OCI-LY7 (cell line): ENCODE measurements around the gene CCDC93. TPM values are rescaled to one million over a fixed set of nuclear protein-coding genes. Genes with fewer than 3 reads are reported as not detected.
A peak's percentile ranks its signal among the peaks of the same experiment; 100 is the strongest.

ENCODE experiments used
- BruUV-seq: library from RNA; stranded (reverse); fragments of 400-500 nt; replicated peaks from 2 replicates; lab custom pipeline; 2021; lab: Mats Ljungman, UMichigan
- CTCF ChIA-PET: fragments of 300-600 bp; sonication (Branson Sonifier 250); formaldehyde crosslinking; loops from one replicate; lab custom pipeline; 2022; ENCODE audit warnings: antibody characterized with exemption; ENCODE audit not compliant: unreplicated experiment; lab: Charles Lee
- POLR2A ChIA-PET: fragments of 300-600 bp; sonication (Branson Sonifier 250); formaldehyde crosslinking; loops from one replicate; lab custom pipeline; 2022; ENCODE audit warnings: antibody characterized with exemption; lab: Charles Lee
- DNase-seq: peaks from one replicate; pipeline ENCODE4 v3.0.0-alpha.2; 2015; ENCODE audit warnings: low spot score
- H2AFZ ChIP-seq: fragments of 200-600 bp; sonication (generic), shearing (Covaris generic); 2 replicates; pipeline ENCODE4 v1.6.1; 2014; ENCODE audit warnings: mild to moderate bottlenecking, antibody characterized with exemption, low read length, moderate library complexity
- H3K27ac ChIP-seq: fragments of 200-600 bp; sonication (generic); 2 replicates; pipeline ENCODE4 v1.5.1; 2014; ENCODE audit warnings: mixed run types, low read depth, mild to moderate bottlenecking, moderate library complexity, low read length, inconsistent platforms; ENCODE audit not compliant: poor library complexity, severe bottlenecking
- H3K36me3 ChIP-seq: fragments of 200-600 bp; sonication (generic); 2 replicates; pipeline ENCODE4 v1.6.1; 2014; ENCODE audit warnings: mild to moderate bottlenecking, antibody characterized with exemption, low read length, moderate library complexity, mixed read lengths; ENCODE audit not compliant: insufficient read depth
- H3K4me1 ChIP-seq: fragments of 200-600 bp; sonication (generic); 2 replicates; pipeline ENCODE4 v1.5.1; 2014; ENCODE audit warnings: mild to moderate bottlenecking, low read length; ENCODE audit not compliant: insufficient read depth, poor library complexity, severe bottlenecking
- H3K4me2 ChIP-seq: fragments of 200-600 bp; sonication (generic); 2 replicates; pipeline ENCODE4 v1.6.1; 2014; ENCODE audit warnings: mild to moderate bottlenecking, low read length
- H3K4me3 ChIP-seq: fragments of 200-600 bp; sonication (generic); 2 replicates; pipeline ENCODE4 v1.5.1; 2014; ENCODE audit warnings: mild to moderate bottlenecking, low read depth, low read length; ENCODE audit not compliant: poor library complexity, severe bottlenecking
- H3K79me2 ChIP-seq: fragments of 200-600 bp; sonication (generic); 2 replicates; pipeline ENCODE4 v1.6.1; 2016; ENCODE audit warnings: low read depth, mild to moderate bottlenecking, low read length, moderate library complexity, mixed read lengths; ENCODE audit not compliant: insufficient read depth
- H3K9me2 ChIP-seq: fragments of 200-600 bp; sonication (generic); 2 replicates; pipeline ENCODE4 v1.6.1; 2016; ENCODE audit warnings: mild to moderate bottlenecking, low read length, mixed read lengths; ENCODE audit not compliant: insufficient read depth
- H3K9me3 ChIP-seq: fragments of 200-600 bp; sonication (generic); 2 replicates; pipeline ENCODE4 v1.6.1; 2014; ENCODE audit warnings: mild to moderate bottlenecking, mixed run types, low read length, mixed read lengths
- H4K20me1 ChIP-seq: fragments of 200-600 bp; sonication (generic); 2 replicates; pipeline ENCODE4 v1.6.1; 2014; ENCODE audit warnings: mild to moderate bottlenecking, antibody characterized with exemption, low read length, moderate library complexity, mixed read lengths; ENCODE audit not compliant: insufficient read depth
- CTCF ChIP-seq: fragments of 200-600 bp; sonication (generic); conservative IDR thresholded peaks from 2 replicates; pipeline ENCODE4 v1.5.1; 2014; ENCODE audit warnings: mild to moderate bottlenecking, antibody characterized with exemption, low read length, moderate library complexity, mixed read lengths
- EZH2phosphoT487 ChIP-seq: fragments of 200-600 bp; sonication (generic); IDR thresholded peaks from 2 replicates; pipeline ENCODE4 v1.6.1; 2018; ENCODE audit warnings: low read depth, borderline replicate concordance, mild to moderate bottlenecking, mixed run types, antibody characterized with exemption, low read length, moderate library complexity, mixed read lengths
- intact Hi-C: fragments of 100-400 bp; cut with micrococcal nuclease; formaldehyde crosslinking; loops from one replicate; pipeline ENCODE4 v1.10.0; 2022; ENCODE audit not compliant: unreplicated experiment
- total RNA-seq, 2 experiments: library from RNA; depleted of rRNA in 1 of 2; stranded (reverse); fragments of >200 nt in 1 of 2; shearing (Covaris generic) in 1 of 2; gene quantifications; 2 replicates each; pipeline ENCODE4 v1.2.3, GENCODE V29; 2014 to 2022

Gene CCDC93
- total RNA-seq, 2 experiments from 2014 or later, result 25.6 to 53.8 TPM

GRCh38 chr2:118059919-118060478 is 46.1 kb upstream of the CCDC93 start:
- Histone ChIP-seq H3K4me3 (no peak overlapping the region), H3K4me2 (peak overlapping the region; percentile 49), H3K27ac (no peak overlapping the region), H4K20me1 (no peaks in the 10 kb centered on the region), H3K9me2 (no peaks in the 10 kb centered on the region), H3K36me3 (no peaks in the 10 kb centered on the region), H3K9me3 (no peaks in the 10 kb centered on the region), H2AFZ (peak overlapping the region; percentile 99), H3K79me2 (no peaks in the 10 kb centered on the region), H3K4me1 (peaks cover 60% of the 10 kb centered on the region)
- ChIA-PET CTCF (interaction anchor here (1.6 to 5.6 kb wide), 2 partner anchors 8 to 12 kb away, joined by 11 to 56 read pairs; no protein-coding TSS in a partner anchor), POLR2A (interaction anchor here (0.7 to 5.4 kb wide), 9 partner anchors 9 to 338 kb away, joined by 3 to 72 read pairs (median 5); partner anchors contain the start of gene CCDC93)
- TF ChIP-seq CTCF, result no peak
- no peak for TF ChIP-seq EZH2phosphoT487
- intact Hi-C loops, result loop anchor here (2.0 to 10.0 kb wide), 3 partner anchors 245 to 1305 kb away; partner anchors contain the start of genes C2orf76, DBI and DDX18
- BruUV-seq, result no TSS peak
- DNase-seq, result peak; percentile 36

- ChIA-PET POLR2A (interaction anchor here (1.1 to 5.4 kb wide), 4 partner anchors 10 to 45 kb away, joined by 3 to 72 read pairs (median 5); partner anchors contain the start of gene CCDC93), CTCF (interaction anchor here (5.6 kb wide), 1 partner anchor 11 kb away, joined by 56 read pairs; no protein-coding TSS in a partner anchor)
- Histone ChIP-seq H3K4me2 (no peak overlapping the region), H3K9me2 (no peaks in the 10 kb centered on the region), H3K27ac (no peak overlapping the region), H3K4me3 (no peak overlapping the region), H3K36me3 (no peaks in the 10 kb centered on the region), H3K4me1 (peaks cover 71% of the 10 kb centered on the region), H3K9me3 (no peaks in the 10 kb centered on the region), H3K79me2 (no peaks in the 10 kb centered on the region), H4K20me1 (no peaks in the 10 kb centered on the region), H2AFZ (peak overlapping the region; percentile 99)
- TF ChIP-seq CTCF (no peak), EZH2phosphoT487 (no peak)
- no peak for DNase-seq
- no TSS peak for BruUV-seq
- intact Hi-C loops, result loop anchor here (10.0 kb wide), 2 partner anchors 1256 to 1306 kb away; partner anchors contain the start of genes C2orf76 and DBI
Measured at GRCh38 chr2:118058951-118059350, 45.1 kb upstream of the CCDC93 start.

GRCh38 chr2:118056801-118057200 is 42.9 kb upstream of the CCDC93 start:
- no peaks in the 10 kb centered on the region for H3K9me2 ChIP-seq
- H3K4me2 ChIP-seq, result peak overlapping the region; percentile 85
- no peak for TF ChIP-seq CTCF
- TF ChIP-seq EZH2phosphoT487, result no peak
- BruUV-seq, result no TSS peak
- peak overlapping the region; percentile 36 for H3K4me3 ChIP-seq
- no peak for DNase-seq
- peaks cover 72% of the 10 kb centered on the region for H3K4me1 ChIP-seq
- intact Hi-C loops, result loop anchor here (10.0 kb wide), 2 partner anchors 1258 to 1308 kb away; partner anchors contain the start of genes C2orf76 and DBI
- H3K27ac ChIP-seq, result peak overlapping the region; percentile 94
- no peaks in the 10 kb centered on the region for H3K9me3 ChIP-seq
- no peaks in the 10 kb centered on the region for H3K36me3 ChIP-seq
- POLR2A ChIA-PET, result interaction anchor here (0.7 to 3.7 kb wide), 7 partner anchors 10 to 347 kb away, joined by 3 to 22 read pairs (median 3); partner anchors contain the start of genes CCDC93 and INSIG2
- H2AFZ ChIP-seq, result peak overlapping the region; percentile 97
- no peaks in the 10 kb centered on the region for H3K79me2 ChIP-seq
- CTCF ChIA-PET, result interaction anchor here (1.0 to 1.2 kb wide), 2 partner anchors 9 to 10 kb away, joined by 4 to 9 read pairs; no protein-coding TSS in a partner anchor
- H4K20me1 ChIP-seq, result no peaks in the 10 kb centered on the region
